ENCODE data around the gene DNAI2.

The DNAI2 gene

GRCh38 chr17:74305865-74306654, 32.0 kb downstream of the DNAI2 start:
- peak; percentile 56 for DNase-seq (ENCODE audit: low spot score)

- no peak for DNase-seq (ENCODE audit: low spot score)
These were observed 34.1 kb downstream of the DNAI2 start for GRCh38 chr17:74307984-74308773.

- DNase-seq (ENCODE audit: low spot score), result no peak
These were observed 35.9 kb downstream of the DNAI2 start for GRCh38 chr17:74309902-74310301.

GRCh38 chr17:74314877-74315276, 40.8 kb downstream of the DNAI2 start:
- no peak for DNase-seq (ENCODE audit: low spot score)

GRCh38 chr17:74316220-74316619, 42.2 kb downstream of the DNAI2 start:
- DNase-seq (ENCODE audit: low spot score), result no peak

GRCh38 chr17:74317071-74317470, 43.0 kb downstream of the DNAI2 start:
- DNase-seq (ENCODE audit: low spot score), result no peak

GRCh38 chr17:74318391-74318790, 44.4 kb downstream of the DNAI2 start:
- no peak for DNase-seq (ENCODE audit: low spot score)

GRCh38 chr17:74324521-74324920, 50.5 kb downstream of the DNAI2 start:
- no peak for DNase-seq (ENCODE audit: low spot score)

GRCh38 chr17:74325376-74325742, 51.3 kb downstream of the DNAI2 start:
- no peak for DNase-seq (ENCODE audit: low spot score)

GRCh38 chr17:74325743-74326379, 51.8 kb downstream of the DNAI2 start, which contains the start of gene KIF19:
Gene KIF19 (plus strand): TSS chr17:74326226. CDS start chr17:74326350, 124 bp downstream.
- peak; percentile 16 for DNase-seq (ENCODE audit: low spot score)

- DNase-seq (ENCODE audit: low spot score), result no peak
These were observed 52.5 kb downstream of the DNAI2 start for GRCh38 chr17:74326506-74326905.

GRCh38 chr17:74328487-74328886, 54.5 kb downstream of the DNAI2 start:
- DNase-seq (ENCODE audit: low spot score), result no peak

- DNase-seq (ENCODE audit: low spot score), result no peak
These were observed 55.3 kb downstream of the DNAI2 start for GRCh38 chr17:74329378-74329777.

GRCh38 chr17:74330446-74330845, 56.4 kb downstream of the DNAI2 start:
- DNase-seq (ENCODE audit: low spot score), result peak; percentile 34

GRCh38 chr17:74332017-74332650, 58.1 kb downstream of the DNAI2 start:
- no peak for DNase-seq (ENCODE audit: low spot score)

GRCh38 chr17:74332763-74333283, 58.8 kb downstream of the DNAI2 start:
- no peak for DNase-seq (ENCODE audit: low spot score)

GRCh38 chr17:74334393-74335039, 60.5 kb downstream of the DNAI2 start:
- no peak for DNase-seq (ENCODE audit: low spot score)

- no peak for DNase-seq (ENCODE audit: low spot score)
These were observed 61.6 kb downstream of the DNAI2 start for GRCh38 chr17:74335529-74336062.

GRCh38 chr17:74336307-74336706, 62.3 kb downstream of the DNAI2 start:
- no peak for DNase-seq (ENCODE audit: low spot score)

GRCh38 chr17:74337834-74338500, 63.9 kb downstream of the DNAI2 start:
- peak; percentile 85 for DNase-seq (ENCODE audit: low spot score)

Measured in pons (tissue), 1 donor.